ENCODE results near the gene ABHD18.
"Not testable (repeated sequence)": the region's sequence is repeated elsewhere in the genome, so short reads cannot be mapped to it uniquely, and the experiment has no call there.

The ABHD18 gene

GRCh38 chr4:128031756-128032384, 66.7 kb downstream of the ABHD18 start:
- no peaks in the 10 kb centered on the region for H3K9me3 ChIP-seq (ENCODE audit: severe bottlenecking)
- no peak overlapping the region for H3K4me3 ChIP-seq (ENCODE audit: low read depth, low read length)
- no peak for DNase-seq
- no peaks in the 10 kb centered on the region for H3K27me3 ChIP-seq (ENCODE audit: insufficient read depth, low read depth, severe bottlenecking)
- peaks cover 39% of the 10 kb centered on the region for H3K36me3 ChIP-seq
- H3K27ac ChIP-seq: no peak overlapping the region
- no peak for TF ChIP-seq CTCF (IDR thresholded peaks at IDR 0.05; ENCODE audit: low read depth, low read length)

GRCh38 chr4:128039568-128039967, 74.4 kb downstream of the ABHD18 start:
- no peaks in the 10 kb centered on the region for H3K9me3 ChIP-seq (ENCODE audit: severe bottlenecking)
- TF ChIP-seq CTCF (IDR thresholded peaks at IDR 0.05; ENCODE audit: low read depth, low read length): no peak
- no peaks in the 10 kb centered on the region for H3K27me3 ChIP-seq (ENCODE audit: insufficient read depth, low read depth, severe bottlenecking)
- no peak for DNase-seq
- H3K36me3 ChIP-seq: peaks cover 6% of the 10 kb centered on the region; the same call in 1 of the 2 replicates
- no peak overlapping the region for H3K4me3 ChIP-seq (ENCODE audit: low read depth, low read length)
- no peak overlapping the region for H3K27ac ChIP-seq

GRCh38 chr4:128047019-128047418, 81.8 kb downstream of the ABHD18 start:
- not testable (repeated sequence) for H3K27ac ChIP-seq; H3K4me3 ChIP-seq (ENCODE audit: low read depth, low read length); H3K36me3 ChIP-seq; H3K27me3 ChIP-seq (ENCODE audit: insufficient read depth, low read depth, severe bottlenecking); H3K9me3 ChIP-seq (ENCODE audit: severe bottlenecking); DNase-seq

- not testable (repeated sequence) for H3K27ac ChIP-seq; H3K27me3 ChIP-seq (ENCODE audit: insufficient read depth, low read depth, severe bottlenecking); H3K9me3 ChIP-seq (ENCODE audit: severe bottlenecking); DNase-seq; H3K4me3 ChIP-seq (ENCODE audit: low read depth, low read length); H3K36me3 ChIP-seq
Observed at GRCh38 chr4:128047514-128047913, 82.3 kb downstream of the ABHD18 start.

GRCh38 chr4:128051229-128051628, 86.0 kb downstream of the ABHD18 start:
- not testable (repeated sequence) for H3K9me3 ChIP-seq (ENCODE audit: severe bottlenecking); H3K27ac ChIP-seq; H3K4me3 ChIP-seq (ENCODE audit: low read depth, low read length); H3K36me3 ChIP-seq; H3K27me3 ChIP-seq (ENCODE audit: insufficient read depth, low read depth, severe bottlenecking)
- DNase-seq: peak; percentile 45
- TF ChIP-seq CTCF (IDR thresholded peaks at IDR 0.05; ENCODE audit: low read depth, low read length): peak; percentile 49; the same call in 1 of the 2 replicates

- H3K9me3 ChIP-seq (ENCODE audit: severe bottlenecking); H3K27ac ChIP-seq; H3K4me3 ChIP-seq (ENCODE audit: low read depth, low read length); H3K36me3 ChIP-seq; H3K27me3 ChIP-seq (ENCODE audit: insufficient read depth, low read depth, severe bottlenecking); DNase-seq: not testable (repeated sequence)
Observed at GRCh38 chr4:128054907-128055306, 89.7 kb downstream of the ABHD18 start.

GRCh38 chr4:128055441-128056206, 90.4 kb downstream of the ABHD18 start:
- H3K27me3 ChIP-seq (ENCODE audit: insufficient read depth, low read depth, severe bottlenecking); DNase-seq: not testable (repeated sequence)

GRCh38 chr4:128056396-128056795, 91.2 kb downstream of the ABHD18 start:
- no peak for DNase-seq
- H3K36me3 ChIP-seq: no peaks in the 10 kb centered on the region

More at GRCh38 chr4:128055441-128056206, 90.4 kb downstream of the ABHD18 start:
- not testable (repeated sequence) for H3K4me3 ChIP-seq (ENCODE audit: low read depth, low read length); H3K36me3 ChIP-seq; H3K27ac ChIP-seq; H3K9me3 ChIP-seq (ENCODE audit: severe bottlenecking)

More at GRCh38 chr4:128056396-128056795, 91.2 kb downstream of the ABHD18 start:
- no peaks in the 10 kb centered on the region for H3K9me3 ChIP-seq (ENCODE audit: severe bottlenecking)
- no peak overlapping the region for H3K27ac ChIP-seq
- no peak for TF ChIP-seq CTCF (IDR thresholded peaks at IDR 0.05; ENCODE audit: low read depth, low read length)
- H3K27me3 ChIP-seq (ENCODE audit: insufficient read depth, low read depth, severe bottlenecking): no peaks in the 10 kb centered on the region
- no peak overlapping the region for H3K4me3 ChIP-seq (ENCODE audit: low read depth, low read length)

Data from WERI-Rb-1 (cell line).